Measurements from ENCODE around the gene TSHZ3. TPM values are rescaled to one million over a fixed set of nuclear protein-coding genes. Genes with fewer than 3 reads are reported as not detected.

The TSHZ3 gene
- total RNA-seq, 1 donor from 2014 or later = 23.6 TPM

GRCh38 chr19:31284621-31285020 is 64.6 kb downstream of the TSHZ3 start:
- no peak for DNase-seq (ENCODE audit: low spot score)

- DNase-seq (ENCODE audit: low spot score) = no peak
These were observed 65.5 kb downstream of the TSHZ3 start for GRCh38 chr19:31283701-31284100.

DNA sequence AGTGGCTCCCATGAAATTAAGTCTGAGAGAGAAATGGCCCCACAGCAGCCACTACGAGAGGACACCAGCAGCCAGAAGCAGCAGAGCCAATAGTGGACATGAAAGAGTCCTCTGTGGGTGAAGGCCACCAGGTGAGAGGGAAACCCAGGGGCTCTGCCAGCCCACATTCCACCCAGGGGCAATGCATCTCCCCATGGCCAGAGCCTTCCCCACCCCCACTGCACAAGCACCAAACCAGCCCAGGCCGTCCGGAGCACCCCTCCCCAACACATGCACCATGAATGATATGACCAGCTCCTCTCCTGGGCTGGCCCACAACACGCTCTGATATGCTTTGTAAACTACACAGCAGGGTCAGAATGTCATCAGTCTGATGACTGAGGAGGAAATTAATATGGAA is 66.9 kb downstream of the TSHZ3 start:
- no peak for DNase-seq (ENCODE audit: low spot score)

GRCh38 chr19:31280287-31281006 is 68.8 kb downstream of the TSHZ3 start:
- DNase-seq (ENCODE audit: low spot score) = no peak

- no peak for DNase-seq (ENCODE audit: low spot score)
These were observed 69.8 kb downstream of the TSHZ3 start for GRCh38 chr19:31279436-31279765.

DNA sequence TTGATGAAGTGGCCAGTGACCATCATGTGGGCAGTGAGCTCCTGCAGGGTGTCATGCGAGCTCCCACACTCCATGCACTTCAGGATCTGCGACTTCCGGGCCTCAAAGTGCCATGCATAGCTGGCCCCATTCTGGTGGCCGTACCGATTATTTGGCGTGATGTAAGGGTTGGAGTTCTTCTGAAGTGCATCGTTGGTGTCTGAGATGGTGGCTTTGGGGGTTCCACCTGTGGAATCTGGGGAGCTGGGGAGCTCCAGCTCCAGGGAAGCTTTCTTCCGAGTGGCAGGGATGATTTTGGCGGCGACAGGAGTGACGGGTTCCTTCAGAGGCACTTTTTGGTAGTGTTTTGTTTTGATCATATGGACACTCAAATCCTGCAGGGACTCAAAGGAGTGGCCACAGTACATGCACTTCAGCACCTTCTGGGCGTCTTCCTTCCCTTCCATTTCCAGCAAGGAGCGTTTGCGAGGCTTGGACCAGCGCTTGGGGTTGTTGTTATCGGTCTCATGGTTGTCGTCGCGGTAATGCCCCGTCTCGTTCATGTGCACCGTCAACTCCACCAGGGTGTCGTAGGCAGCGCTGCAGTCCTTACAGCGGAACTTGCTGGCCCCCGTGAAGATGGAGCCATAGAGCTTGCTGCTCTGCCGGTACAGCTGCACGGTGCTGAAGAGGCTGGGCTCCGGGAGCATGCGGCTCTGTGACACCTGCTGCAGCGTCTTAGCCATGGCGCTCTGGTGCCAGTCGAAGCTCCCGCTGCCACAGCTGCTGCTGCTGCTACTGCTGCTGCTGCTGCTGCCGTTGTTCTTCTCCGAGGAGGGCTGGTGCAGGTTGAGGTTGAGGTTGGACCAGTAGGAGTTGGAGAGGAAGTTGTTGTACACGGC is 70.4 kb downstream of the TSHZ3 start:
- DNase-seq (ENCODE audit: low spot score) = no peak

- DNase-seq (ENCODE audit: low spot score) = no peak
These were observed 71.7 kb downstream of the TSHZ3 start for GRCh38 chr19:31277516-31277915.

GRCh38 chr19:31276831-31277230 is 72.4 kb downstream of the TSHZ3 start:
- no peak for DNase-seq (ENCODE audit: low spot score)

- no peak for DNase-seq (ENCODE audit: low spot score)
These were observed 74.2 kb downstream of the TSHZ3 start for GRCh38 chr19:31275068-31275334.

- DNase-seq (ENCODE audit: low spot score) = no peak
These were observed 74.8 kb downstream of the TSHZ3 start for GRCh38 chr19:31274251-31275067.

GRCh38 chr19:31272583-31273106 is 76.6 kb downstream of the TSHZ3 start:
- no peak for DNase-seq (ENCODE audit: low spot score)

GRCh38 chr19:31271306-31271911 is 77.8 kb downstream of the TSHZ3 start:
- DNase-seq (ENCODE audit: low spot score) = no peak

DNA sequence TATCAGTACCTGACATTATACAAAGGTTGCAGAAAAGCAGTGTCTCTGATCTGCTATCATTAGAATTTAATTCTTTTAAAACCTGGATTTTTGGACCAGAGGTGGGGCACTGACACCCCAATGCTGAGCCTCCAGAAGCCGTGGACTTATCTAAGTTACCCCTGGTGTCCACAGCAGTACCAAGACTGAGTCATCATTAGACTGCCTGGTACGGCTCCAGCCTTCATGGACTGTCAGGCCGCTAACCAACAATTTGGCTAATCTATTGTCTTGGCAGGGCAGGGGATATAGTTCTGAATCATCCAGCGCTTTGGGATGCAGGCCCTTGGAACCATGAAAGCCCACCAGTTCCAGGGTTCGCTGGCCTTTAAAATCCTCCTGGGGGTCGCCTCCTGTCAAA is 78.3 kb downstream of the TSHZ3 start:
- DNase-seq (ENCODE audit: low spot score) = no peak

DNA sequence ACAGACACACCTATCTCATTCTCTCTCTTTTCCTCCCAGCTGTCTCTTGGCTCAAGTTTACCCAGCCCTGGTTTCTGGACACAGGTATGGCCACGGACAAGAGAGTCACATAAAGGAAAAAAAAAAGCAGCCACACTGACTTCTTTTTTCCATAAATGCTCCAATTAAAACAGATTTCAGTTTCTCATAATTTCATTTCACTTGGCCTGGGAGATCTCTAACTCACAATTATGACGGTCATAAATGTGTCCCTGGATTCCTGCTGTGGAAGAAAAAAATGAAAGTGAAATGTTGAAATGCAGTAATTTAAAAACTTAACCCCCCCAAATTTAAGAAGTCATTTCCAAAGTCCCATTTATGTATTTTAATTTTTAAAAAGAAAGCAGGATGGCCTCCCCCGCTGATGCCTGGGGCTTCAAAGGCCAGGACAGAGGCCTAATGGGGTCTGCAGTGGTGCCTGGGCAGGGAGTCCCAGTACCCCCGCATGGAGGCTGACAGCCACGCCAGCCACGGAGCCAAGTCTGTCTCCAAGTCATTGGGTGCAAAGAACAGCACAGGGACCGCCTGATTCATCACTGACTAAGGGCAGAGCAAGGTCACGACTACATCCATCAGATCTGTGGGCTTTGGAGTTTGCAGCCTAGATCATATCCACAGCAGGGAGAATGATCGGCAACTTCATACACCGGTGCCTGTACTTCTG is 79.7 kb downstream of the TSHZ3 start:
- no peak for DNase-seq (ENCODE audit: low spot score)

GRCh38 chr19:31268751-31269383 is 80.4 kb downstream of the TSHZ3 start:
- no peak for DNase-seq (ENCODE audit: low spot score)

- DNase-seq (ENCODE audit: low spot score) = no peak
These were observed 82.5 kb downstream of the TSHZ3 start for GRCh38 chr19:31266731-31267130.

DNA sequence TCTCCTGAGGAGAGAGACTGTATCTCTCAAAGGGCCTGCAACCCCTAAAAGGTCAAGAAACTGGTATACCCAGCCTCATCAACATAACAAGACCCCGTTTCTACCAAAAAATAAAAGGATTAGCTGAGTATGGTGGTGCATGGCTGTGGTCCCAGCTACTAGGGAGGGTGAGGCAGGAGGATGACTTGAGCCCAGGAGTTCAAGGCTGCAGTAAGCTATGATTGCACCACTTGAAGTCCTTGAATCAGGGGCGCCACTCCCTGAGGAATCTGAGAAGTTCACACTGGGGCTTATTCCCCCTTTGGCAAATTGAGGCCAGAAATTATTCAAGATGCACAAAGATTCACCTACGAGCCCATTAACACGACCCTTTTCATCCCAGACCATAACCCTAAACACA is 83.0 kb downstream of the TSHZ3 start:
- DNase-seq (ENCODE audit: low spot score) = no peak

- no peak for DNase-seq (ENCODE audit: low spot score)
These were observed 85.0 kb downstream of the TSHZ3 start for GRCh38 chr19:31264041-31264778.

DNA sequence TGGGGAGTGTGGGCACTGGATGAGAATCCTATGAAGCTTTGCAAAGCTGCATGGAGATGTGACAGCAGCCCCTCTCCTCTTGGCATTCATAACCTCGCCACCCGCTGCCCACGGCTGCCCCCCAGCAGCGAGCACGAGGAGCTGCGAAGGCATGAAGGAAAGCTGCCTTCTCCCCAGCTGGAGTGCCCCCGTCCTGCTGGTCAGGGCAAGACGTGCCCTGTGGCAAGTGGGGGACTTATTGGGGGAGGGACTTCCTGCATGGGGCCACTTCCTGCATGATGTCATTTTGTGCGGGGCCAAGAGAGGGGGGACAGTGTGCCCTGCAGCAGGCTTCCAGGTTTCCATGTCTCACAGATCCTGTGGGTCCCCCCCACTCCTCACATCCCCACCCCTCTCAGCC is 85.9 kb downstream of the TSHZ3 start:
- peak; percentile 30 for DNase-seq (ENCODE audit: low spot score)

DNA sequence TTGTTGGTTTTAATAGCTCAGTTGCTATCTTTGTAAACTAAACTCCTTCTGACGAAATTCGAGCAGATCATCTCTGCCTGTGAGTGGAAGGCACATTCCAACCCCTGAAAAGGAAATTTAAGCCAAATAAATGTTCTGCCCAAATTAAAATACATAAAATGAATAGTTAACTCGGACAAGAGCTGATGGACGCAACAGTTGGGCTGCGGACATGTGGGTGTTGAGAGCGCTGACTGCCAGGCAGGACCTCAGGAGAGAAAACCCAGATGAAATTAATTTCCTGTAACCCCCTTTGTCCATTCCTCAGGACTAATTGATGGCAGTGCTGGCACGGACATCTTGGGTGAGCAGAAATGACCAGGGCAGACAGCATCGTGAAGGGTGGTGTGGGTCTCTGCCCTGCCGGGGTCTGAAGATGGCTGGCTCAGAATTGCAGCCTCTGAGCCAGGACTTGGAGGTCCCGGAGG is 86.5 kb downstream of the TSHZ3 start:
- peak; percentile 31 for DNase-seq (ENCODE audit: low spot score)
